ENCODE data around the gene CNTFR. TPM values are rescaled to one million over a fixed set of nuclear protein-coding genes. Genes with fewer than 3 reads are reported as not detected.

Gene CNTFR
- total RNA-seq, 2 experiments from 2014 or later = not detected

DNA sequence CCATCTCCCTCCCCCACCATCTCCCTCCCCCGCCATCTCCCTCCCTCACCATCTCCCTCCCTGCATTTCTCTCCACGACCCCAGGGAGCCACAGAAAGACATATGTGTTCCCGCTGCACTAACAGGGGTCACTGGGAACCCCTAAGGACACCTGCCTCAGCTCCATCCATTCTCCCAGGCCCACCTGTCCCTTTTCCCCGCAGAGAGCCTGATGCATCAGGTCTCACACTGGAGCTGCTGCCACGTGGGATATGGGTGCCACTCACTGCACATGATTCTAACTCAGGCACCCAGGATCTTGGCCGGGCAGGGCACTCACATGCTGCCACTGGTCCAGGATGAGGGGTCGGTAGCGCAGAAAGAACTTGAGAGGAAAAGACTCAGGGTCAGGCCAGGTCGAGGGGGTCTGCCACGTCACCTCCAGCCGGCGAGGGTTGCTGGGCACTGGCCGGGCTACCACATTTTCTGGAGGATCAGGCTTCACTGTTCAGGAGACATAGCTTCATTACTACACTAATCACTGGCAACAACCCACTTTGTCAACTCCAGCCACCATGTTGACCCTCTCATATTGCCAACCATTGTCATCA is 33.5 kb downstream of the CNTFR start:
- Mint-ChIP-seq H3K4me3 (no peak overlapping the region), H3K27me3 (peaks cover 19% of the 10 kb centered on the region), H3K9me3 (no peaks in the 10 kb centered on the region), H3K4me1 (ENCODE audit: low read depth) (no peaks in the 10 kb centered on the region), H3K36me3 (ENCODE audit: low read depth) (no peaks in the 10 kb centered on the region), H3K27ac (no peak overlapping the region)
- POLR2A ChIA-PET = interaction anchor here (1.2 kb wide), 1 partner anchor 50 kb away, joined by 3 read pairs; no protein-coding TSS in a partner anchor
- no peak for ATAC-seq
- no peak for DNase-seq
- TF ChIP-seq, protein P1, sequence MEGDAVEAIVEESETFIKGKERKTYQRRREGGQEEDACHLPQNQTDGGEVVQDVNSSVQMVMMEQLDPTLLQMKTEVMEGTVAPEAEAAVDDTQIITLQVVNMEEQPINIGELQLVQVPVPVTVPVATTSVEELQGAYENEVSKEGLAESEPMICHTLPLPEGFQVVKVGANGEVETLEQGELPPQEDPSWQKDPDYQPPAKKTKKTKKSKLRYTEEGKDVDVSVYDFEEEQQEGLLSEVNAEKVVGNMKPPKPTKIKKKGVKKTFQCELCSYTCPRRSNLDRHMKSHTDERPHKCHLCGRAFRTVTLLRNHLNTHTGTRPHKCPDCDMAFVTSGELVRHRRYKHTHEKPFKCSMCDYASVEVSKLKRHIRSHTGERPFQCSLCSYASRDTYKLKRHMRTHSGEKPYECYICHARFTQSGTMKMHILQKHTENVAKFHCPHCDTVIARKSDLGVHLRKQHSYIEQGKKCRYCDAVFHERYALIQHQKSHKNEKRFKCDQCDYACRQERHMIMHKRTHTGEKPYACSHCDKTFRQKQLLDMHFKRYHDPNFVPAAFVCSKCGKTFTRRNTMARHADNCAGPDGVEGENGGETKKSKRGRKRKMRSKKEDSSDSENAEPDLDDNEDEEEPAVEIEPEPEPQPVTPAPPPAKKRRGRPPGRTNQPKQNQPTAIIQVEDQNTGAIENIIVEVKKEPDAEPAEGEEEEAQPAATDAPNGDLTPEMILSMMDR (IDR thresholded peaks at IDR 0.05) = no peak
- intact Hi-C loops (cut with micrococcal nuclease) = no loop called here
- CTCF ChIA-PET = interaction anchor here (1.1 to 1.3 kb wide), 3 partner anchors 36 to 161 kb away, joined by 3 to 4 read pairs (median 3); no protein-coding TSS in a partner anchor

DNA sequence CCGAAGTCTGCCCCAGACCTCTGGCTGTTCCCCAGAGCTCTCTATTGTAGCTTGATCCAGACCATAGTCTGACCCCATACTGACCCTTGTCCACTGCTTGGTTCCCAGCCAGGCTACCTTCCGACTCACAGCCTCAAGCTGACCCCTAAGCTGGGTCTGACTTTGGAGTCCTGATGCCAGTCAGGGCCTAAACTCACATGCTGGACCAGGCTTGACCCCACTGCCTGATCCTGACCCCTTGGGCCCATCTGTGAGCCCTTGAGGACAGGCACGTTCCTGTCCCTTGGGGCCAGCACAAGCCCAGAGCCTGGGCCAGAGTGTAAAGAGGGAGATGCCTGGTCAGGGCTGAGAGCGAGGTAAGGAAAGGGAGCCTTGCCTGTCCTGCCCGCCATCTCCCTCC is 34.0 kb downstream of the CNTFR start:
- ATAC-seq = no peak
- Mint-ChIP-seq H3K9me3 (no peaks in the 10 kb centered on the region), H3K4me3 (no peak overlapping the region), H3K27ac (no peak overlapping the region), H3K27me3 (peaks cover 18% of the 10 kb centered on the region), H3K36me3 (ENCODE audit: low read depth) (no peaks in the 10 kb centered on the region), H3K4me1 (ENCODE audit: low read depth) (no peaks in the 10 kb centered on the region)
- POLR2A ChIA-PET = interaction anchor here (1.2 kb wide), 1 partner anchor 49 kb away, joined by 3 read pairs; no protein-coding TSS in a partner anchor
- no peak for DNase-seq
- CTCF ChIA-PET = interaction anchor here (1.1 to 1.3 kb wide), 3 partner anchors 36 to 161 kb away, joined by 3 to 4 read pairs (median 3); no protein-coding TSS in a partner anchor
- intact Hi-C loops (cut with micrococcal nuclease) = no loop called here
- TF ChIP-seq, protein P1 (IDR thresholded peaks at IDR 0.05) = no peak

DNA sequence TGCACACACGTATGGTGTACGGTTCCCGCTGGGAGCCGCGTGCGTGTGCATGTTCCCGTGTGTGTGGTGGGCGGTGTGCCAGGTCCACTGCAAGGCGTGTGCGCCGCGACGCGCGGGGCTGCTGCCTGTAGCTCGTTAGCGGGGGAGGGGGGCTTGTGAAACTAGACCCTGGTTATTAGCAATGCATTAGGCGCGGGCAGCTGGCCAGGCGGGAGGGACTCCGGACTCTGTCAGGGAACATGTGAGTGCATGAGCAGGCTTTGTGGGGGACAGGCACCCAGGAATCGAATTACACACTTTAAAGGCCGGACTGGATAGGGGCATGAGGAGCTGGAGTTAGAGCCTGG is 34.5 kb downstream of the CNTFR start:
- intact Hi-C loops (cut with micrococcal nuclease) = no loop called here
- DNase-seq = no peak
- POLR2A ChIA-PET = interaction anchor here (1.2 kb wide), 1 partner anchor 49 kb away, joined by 3 read pairs; no protein-coding TSS in a partner anchor
- Mint-ChIP-seq H3K4me1 (ENCODE audit: low read depth) (no peaks in the 10 kb centered on the region), H3K9me3 (no peaks in the 10 kb centered on the region), H3K36me3 (ENCODE audit: low read depth) (no peaks in the 10 kb centered on the region), H3K27me3 (peaks cover 14% of the 10 kb centered on the region), H3K4me3 (no peak overlapping the region), H3K27ac (no peak overlapping the region)
- CTCF ChIA-PET = interaction anchor here (1.3 kb wide), 1 partner anchor 37 kb away, joined by 4 read pairs; no protein-coding TSS in a partner anchor
- TF ChIP-seq, protein P1 (IDR thresholded peaks at IDR 0.05) = no peak
- no peak for ATAC-seq

DNA sequence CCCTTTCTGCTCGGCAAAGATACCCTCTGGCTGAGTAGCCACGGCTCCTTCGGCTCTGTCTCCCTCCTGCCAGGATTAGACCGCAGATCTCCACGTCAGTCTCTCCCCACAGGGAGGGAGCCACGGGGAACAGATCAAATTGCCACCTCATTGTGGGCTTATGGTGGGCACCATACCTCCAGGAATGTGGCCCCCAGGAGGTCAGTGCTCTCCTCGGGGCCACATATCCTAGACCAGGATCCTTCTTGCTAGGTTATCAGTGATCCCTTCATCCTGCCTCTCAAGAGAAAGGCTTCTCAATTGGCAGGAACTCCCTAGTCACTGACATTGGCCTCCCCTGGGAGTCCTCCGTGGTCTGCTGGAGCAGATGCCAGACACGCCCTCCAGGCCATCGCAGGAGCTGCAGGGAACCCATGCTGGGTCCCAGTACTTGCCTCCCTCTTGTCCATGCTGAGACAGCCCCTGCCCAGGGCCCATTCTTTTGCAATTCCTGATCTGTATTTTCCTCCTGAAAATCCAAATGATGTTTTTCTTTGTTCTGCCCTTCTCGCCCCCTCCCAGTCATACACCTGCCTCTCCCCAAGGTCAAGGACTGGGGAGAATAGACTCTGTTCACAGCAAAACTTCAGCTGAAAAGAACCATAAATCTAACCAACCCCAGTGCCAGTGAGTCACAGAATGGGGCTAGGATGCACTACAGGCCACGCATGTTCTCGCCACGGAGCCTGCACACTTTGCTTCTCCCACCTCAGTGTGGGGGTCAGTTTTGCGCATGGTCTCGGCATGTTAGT is 35.1 kb downstream of the CNTFR start:
- Mint-ChIP-seq H3K9me3 (no peaks in the 10 kb centered on the region), H3K4me3 (no peak overlapping the region), H3K27ac (no peak overlapping the region), H3K27me3 (peaks cover 13% of the 10 kb centered on the region), H3K4me1 (ENCODE audit: low read depth) (no peaks in the 10 kb centered on the region), H3K36me3 (ENCODE audit: low read depth) (no peaks in the 10 kb centered on the region)
- TF ChIP-seq, protein P1 (IDR thresholded peaks at IDR 0.05) = no peak
- CTCF ChIA-PET = interaction anchor here (1.3 kb wide), 1 partner anchor 37 kb away, joined by 4 read pairs; no protein-coding TSS in a partner anchor
- POLR2A ChIA-PET = interaction anchor here (1.2 kb wide), 1 partner anchor 48 kb away, joined by 3 read pairs; no protein-coding TSS in a partner anchor
- DNase-seq = no peak
- no peak for ATAC-seq
- intact Hi-C loops (cut with micrococcal nuclease) = no loop called here
